ENCODE measurements around the gene CAPN12.

CAPN12 gene

DNA sequence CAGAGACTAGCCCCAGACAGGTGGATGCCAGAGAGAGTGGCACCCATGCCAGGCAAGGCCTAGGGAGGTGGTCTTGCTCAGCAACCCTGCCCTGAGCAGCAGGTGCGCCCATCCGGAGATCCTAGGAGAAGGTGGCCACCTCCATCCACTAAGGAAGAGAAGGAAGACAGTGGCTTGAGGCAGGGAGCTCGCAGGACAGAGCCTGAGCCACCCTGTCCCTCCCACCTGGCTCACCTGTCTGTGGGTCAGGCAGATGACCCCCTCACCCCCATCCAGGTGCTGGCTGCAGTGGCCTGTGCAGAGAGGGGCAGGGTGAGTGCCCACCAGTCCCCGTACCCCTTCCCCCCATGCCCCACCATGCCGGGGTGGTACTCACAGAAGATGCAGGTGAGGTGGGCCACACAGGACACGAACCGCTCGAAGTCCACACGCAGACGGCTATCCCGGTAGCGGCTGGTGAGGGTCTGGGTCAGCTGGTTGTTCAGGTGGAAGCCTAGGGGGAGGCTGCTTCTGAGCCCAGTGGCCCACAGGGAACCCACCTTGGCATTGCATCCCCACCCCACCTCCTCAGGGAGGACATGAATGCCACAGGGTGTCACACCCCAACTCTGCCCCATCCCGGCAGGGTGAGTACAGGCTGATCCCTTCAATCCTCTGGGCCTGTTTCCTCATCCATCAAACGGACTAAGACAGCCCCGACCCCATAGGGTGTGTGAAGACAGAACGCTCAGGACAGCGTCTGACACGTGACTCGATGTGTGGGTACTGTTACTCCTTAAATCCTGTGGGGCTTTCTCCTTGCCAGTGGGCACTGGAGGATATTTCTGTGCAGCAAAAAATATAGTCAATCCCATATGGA is 13.3 kb downstream of the CAPN12 start:
- H3K27me3 Mint-ChIP-seq: no peaks in the 10 kb centered on the region
- no peak overlapping the region for H3K4me3 Mint-ChIP-seq
- DNase-seq (no peak), ATAC-seq (replicated peaks) (no peak)
- no peaks in the 10 kb centered on the region for H3K9me3 Mint-ChIP-seq
- peaks cover 54% of the 10 kb centered on the region in 2 donors for H3K4me1 Mint-ChIP-seq (ENCODE audit: low read depth in 2 of 2)
- H3K27ac Mint-ChIP-seq: peak overlapping the region; percentile 35 to 88
- H3K36me3 Mint-ChIP-seq (ENCODE audit: insufficient read depth): peaks cover 62% of the 10 kb centered on the region

- H3K36me3 Mint-ChIP-seq (ENCODE audit: insufficient read depth): peaks cover 63% of the 10 kb centered on the region
- ATAC-seq (replicated peaks): no peak
- peak overlapping the region in 1 of 2 donors; percentile 88 for H3K27ac Mint-ChIP-seq
- no peak for DNase-seq
- peaks cover 55% of the 10 kb centered on the region in 2 donors for H3K4me1 Mint-ChIP-seq (ENCODE audit: low read depth in 2 of 2)
- H3K9me3 Mint-ChIP-seq: no peaks in the 10 kb centered on the region
- no peak overlapping the region for H3K4me3 Mint-ChIP-seq
- H3K27me3 Mint-ChIP-seq: no peaks in the 10 kb centered on the region
Observed at GRCh38 chr19:38730470-38730730, 13.9 kb downstream of the CAPN12 start.

DNA sequence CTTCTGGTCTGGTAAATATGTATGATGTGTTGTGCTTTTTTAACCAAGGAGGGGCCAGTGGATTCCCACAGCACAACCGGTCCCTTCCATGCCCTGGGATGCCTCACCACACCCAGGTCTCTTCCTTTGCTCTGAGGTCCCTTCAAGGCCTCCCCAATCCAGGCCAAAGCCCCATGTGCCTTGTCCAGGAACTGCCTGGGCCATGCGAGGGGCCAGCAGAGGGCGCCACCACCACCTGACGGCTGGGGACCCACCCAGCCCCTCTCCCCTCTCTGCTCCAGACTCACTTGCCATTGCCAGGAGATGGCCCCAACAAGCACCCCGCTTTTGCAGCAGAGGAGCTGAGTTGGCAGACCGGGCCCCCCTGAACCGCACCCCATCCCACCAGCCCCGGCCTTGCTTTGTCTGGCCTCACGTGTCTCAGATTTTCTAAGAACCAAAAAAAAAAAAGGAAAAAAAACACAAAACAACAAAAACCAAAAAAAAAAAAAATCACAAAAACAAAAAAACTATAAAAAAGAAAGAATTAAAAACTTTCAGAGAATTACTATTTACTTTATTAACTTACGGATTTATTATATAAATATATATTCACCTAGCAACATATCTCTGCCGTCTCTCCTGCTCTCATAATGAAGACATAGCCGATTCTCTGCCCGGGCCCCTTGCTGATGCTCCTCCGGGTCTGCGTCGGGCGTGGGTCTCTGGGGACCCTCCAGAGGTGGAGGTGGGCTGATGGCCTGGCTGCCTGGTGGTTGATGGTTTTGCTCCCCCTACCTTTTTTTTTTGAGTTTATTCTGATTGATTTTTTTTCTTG is 14.4 kb downstream of the CAPN12 start:
- no peaks in the 10 kb centered on the region for H3K27me3 Mint-ChIP-seq
- ATAC-seq (replicated peaks): peak; percentile 36
- peaks cover 63% of the 10 kb centered on the region for H3K36me3 Mint-ChIP-seq (ENCODE audit: insufficient read depth)
- H3K27ac Mint-ChIP-seq: peak overlapping the region in 1 of 2 donors; percentile 88
- no peaks in the 10 kb centered on the region for H3K9me3 Mint-ChIP-seq
- peak; percentile 66 to 75 (median 68) for DNase-seq
- H3K4me3 Mint-ChIP-seq: peak overlapping the region in 1 of 2 donors; percentile 38
- peaks cover 52% of the 10 kb centered on the region in 2 donors for H3K4me1 Mint-ChIP-seq (ENCODE audit: low read depth in 2 of 2)

DNA sequence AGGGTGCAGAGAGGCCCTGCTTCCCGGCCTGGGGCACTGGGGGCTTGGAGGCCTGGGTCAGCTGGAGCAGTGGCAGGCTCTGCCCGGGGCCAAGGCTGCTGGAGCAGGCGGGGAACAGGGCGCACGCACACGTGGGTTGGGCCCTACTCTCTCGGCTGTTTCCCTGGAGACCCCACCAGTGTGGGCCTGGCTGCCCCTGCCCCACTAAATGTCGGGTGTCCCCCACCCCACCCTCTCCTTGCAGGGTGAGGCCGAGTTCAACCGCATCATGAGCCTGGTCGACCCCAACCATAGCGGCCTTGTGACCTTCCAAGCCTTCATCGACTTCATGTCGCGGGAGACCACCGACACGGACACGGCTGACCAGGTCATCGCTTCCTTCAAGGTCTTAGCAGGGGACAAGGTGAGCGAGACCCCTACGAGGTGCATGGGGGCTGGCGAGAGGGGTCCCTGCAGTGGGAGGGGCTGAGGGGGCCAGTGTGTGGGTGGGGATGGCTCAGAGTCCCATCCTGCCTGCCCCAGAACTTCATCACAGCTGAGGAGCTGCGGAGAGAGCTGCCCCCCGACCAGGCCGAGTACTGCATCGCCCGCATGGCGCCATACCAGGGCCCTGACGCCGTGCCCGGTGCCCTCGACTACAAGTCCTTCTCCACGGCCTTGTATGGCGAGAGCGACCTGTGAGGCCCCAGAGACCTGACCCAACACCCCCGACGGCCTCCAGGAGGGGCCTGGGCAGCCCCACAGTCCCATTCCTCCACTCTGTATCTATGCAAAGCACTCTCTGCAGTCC is 15.3 kb downstream of the CAPN12 start:
- H3K4me3 Mint-ChIP-seq: no peak overlapping the region
- peaks cover 43% of the 10 kb centered on the region in 2 donors for H3K4me1 Mint-ChIP-seq (ENCODE audit: low read depth in 2 of 2)
- H3K9me3 Mint-ChIP-seq: no peaks in the 10 kb centered on the region
- no peaks in the 10 kb centered on the region for H3K27me3 Mint-ChIP-seq
- H3K36me3 Mint-ChIP-seq (ENCODE audit: insufficient read depth): peaks cover 60% of the 10 kb centered on the region
- ATAC-seq (replicated peaks): no peak
- no peak for DNase-seq
- peak overlapping the region; percentile 55 to 64 for H3K27ac Mint-ChIP-seq

DNA sequence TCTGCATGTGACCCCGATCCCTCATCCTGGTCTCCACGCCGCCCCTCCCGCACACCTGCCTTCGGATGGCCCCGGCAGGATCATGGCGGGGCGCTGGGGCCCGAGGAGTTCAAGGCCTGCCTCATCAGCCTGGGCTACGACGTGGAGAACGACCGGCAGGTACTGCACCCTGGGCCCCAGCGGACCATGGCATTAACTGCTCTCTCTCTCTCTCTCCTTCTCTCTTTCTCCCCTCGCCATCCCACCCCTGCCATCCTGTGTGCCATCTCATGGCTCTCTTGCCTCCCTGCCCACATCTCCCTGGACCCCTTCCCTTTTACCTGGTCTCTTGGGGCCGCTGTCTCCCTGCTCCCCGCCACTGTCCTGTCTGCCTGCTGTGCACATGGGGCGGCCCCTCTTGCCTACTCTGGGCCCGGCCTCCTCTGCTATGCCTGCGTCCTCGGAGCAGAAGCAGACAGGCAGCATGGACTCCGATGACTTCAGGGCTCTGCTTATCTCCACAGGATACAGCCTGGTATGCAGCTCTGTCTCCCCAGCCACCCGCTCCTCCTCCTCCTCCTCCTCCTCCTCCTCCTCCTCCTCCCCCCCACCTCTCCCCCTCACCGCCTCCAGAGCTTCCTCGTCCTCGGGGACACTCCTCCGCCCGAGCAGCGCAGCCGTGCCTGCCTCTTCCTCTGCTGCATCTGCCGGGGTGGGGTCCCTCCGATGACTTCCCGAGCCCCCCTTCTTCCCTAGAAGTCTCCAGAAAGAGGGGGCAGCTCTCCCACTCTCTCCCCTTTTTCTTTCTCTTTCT is 16.2 kb downstream of the CAPN12 start:
- Mint-ChIP-seq H3K4me1 (ENCODE audit: low read depth in 2 of 2) (peaks cover 35% of the 10 kb centered on the region in 2 donors), H3K36me3 (ENCODE audit: insufficient read depth) (peaks cover 64% of the 10 kb centered on the region), H3K27me3 (no peaks in the 10 kb centered on the region), H3K27ac (peak overlapping the region; percentile 55 to 67), H3K9me3 (no peaks in the 10 kb centered on the region), H3K4me3 (no peak overlapping the region)
- ATAC-seq (replicated peaks) (no peak), DNase-seq (no peak)

DNA sequence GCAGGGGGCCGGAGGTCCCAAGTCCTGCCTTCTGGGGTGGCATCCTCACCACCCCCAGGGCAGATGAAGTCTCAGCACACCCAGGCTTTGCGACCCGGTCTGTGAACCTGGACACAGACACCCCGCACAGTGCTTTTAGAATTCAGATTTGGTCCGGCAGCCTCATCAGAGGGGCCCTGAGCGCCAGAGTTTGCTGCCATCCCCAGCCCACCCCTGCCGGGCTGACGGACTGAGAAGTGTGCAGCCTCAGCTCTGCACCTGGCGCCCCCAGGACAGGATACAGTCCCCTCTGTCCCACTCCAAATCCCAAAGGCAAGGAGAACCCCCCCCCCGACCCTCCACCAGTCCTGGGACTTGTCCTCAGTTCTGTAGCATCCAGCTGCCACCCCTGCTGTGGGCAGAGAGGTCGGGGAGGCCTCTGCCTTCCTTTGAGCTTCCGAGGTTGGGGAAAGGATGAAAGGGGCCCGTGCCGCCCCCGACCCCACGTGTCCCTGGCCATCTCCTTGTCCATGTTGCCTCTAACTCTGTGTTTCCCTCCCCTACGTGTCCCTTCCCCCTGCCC is 16.9 kb downstream of the CAPN12 start:
- no peak for DNase-seq
- Mint-ChIP-seq H3K4me1 (ENCODE audit: low read depth in 2 of 2) (peaks cover 30 to 31% of the 10 kb centered on the region in 2 donors), H3K36me3 (ENCODE audit: insufficient read depth) (peaks cover 64% of the 10 kb centered on the region), H3K27ac (peak overlapping the region; percentile 55 to 67), H3K27me3 (no peaks in the 10 kb centered on the region), H3K4me3 (peak overlapping the region in 1 of 2 donors; percentile 32), H3K9me3 (no peaks in the 10 kb centered on the region)
- no peak for ATAC-seq (replicated peaks)

DNA sequence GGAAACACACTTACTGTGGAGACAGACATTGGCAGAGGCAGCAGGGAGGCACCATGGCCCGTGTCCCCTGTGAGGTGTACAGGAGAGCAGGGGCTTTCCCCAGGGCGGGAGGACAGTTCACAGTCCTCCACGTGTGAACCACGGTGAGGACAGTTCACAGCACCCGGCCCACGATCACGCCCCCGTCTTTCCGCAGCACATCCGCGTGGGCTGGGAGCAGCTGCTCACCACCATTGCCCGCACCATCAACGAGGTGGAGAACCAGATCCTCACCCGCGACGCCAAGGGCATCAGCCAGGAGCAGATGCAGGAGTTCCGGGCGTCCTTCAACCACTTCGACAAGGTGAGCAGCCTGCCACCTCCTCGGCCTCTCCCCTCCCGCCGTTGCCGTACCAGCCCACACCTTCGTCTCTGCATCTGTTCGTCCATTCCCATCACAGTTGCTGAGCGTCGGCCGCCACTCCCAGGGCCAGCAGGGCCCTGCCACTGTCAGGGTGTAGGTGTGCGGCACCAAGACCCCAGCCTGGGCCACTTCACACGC is 17.4 kb downstream of the CAPN12 start:
- DNase-seq (peak in 2 of 3 experiments; percentile 49 to 52), ATAC-seq (replicated peaks) (peak; percentile 89)
- peak overlapping the region; percentile 8 to 32 for H3K4me3 Mint-ChIP-seq
- H3K27ac Mint-ChIP-seq: peak overlapping the region; percentile 71 to 91
- H3K27me3 Mint-ChIP-seq: no peaks in the 10 kb centered on the region
- peaks cover 24 to 25% of the 10 kb centered on the region in 2 donors for H3K4me1 Mint-ChIP-seq (ENCODE audit: low read depth in 2 of 2)
- no peaks in the 10 kb centered on the region for H3K9me3 Mint-ChIP-seq
- peaks cover 64% of the 10 kb centered on the region for H3K36me3 Mint-ChIP-seq (ENCODE audit: insufficient read depth)

DNA sequence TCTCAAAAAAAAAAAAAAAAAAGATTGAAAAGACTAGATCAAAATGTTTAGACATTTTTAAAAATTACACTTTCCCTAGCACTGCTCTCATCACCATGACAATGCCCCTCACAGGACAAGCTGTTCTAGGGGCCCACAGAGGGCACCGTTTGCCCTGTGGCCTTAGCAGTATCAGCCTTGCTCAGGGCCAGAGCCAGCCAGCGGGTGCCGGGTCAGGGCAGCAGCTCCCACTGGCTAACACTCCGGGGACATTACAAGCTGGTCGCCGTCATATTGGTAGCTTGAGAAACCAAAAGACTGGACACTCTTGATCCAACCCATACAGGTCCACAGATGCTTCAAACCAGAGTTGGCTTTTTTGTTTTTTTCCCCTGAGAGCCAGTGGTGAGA is 18.0 kb downstream of the CAPN12 start:
- Mint-ChIP-seq H3K4me3 (peak overlapping the region; percentile 8 to 32), H3K27ac (peak overlapping the region; percentile 71 to 91), H3K4me1 (ENCODE audit: low read depth in 2 of 2) (peaks cover 22% of the 10 kb centered on the region in 2 donors), H3K27me3 (no peaks in the 10 kb centered on the region), H3K36me3 (ENCODE audit: insufficient read depth) (peaks cover 64% of the 10 kb centered on the region), H3K9me3 (no peaks in the 10 kb centered on the region)
- ATAC-seq (replicated peaks) (peak; percentile 35), DNase-seq (no peak)

DNA sequence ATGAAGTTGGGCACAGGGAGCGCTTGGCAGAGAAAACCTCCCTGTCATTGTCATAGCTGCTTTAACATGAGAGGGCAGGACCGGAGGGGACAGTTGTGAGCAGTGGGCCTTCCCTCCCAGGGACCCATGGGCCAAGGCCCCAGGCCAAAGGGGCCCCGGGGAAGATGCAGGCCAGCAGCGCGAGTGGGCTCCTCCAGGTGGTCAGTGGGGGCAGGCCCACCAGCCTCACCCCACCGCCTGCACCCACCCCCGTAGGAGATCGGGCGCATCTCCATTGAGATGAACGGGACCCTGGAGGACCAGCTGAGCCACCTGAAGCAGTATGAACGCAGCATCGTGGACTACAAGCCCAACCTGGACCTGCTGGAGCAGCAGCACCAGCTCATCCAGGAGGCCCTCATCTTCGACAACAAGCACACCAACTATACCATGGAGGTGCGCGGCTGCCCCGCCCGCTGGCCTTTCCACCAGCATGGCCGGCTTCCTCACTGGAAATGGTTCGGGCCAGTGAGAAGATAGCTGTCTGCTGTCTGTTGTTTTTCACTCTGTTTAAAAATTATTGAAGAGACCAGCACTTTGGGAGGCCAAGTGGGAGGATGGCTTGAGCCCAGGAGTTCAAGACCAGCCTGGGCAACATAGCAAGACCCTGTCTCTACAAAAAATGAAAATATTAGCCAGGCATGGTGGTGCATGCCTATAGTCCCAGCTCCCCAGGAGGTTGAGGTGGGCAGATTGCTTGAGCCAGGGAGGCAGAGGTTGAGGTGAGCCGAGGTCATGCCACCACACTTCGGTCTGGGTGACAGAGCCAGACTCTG is 18.6 kb downstream of the CAPN12 start:
- no peaks in the 10 kb centered on the region for H3K27me3 Mint-ChIP-seq
- H3K4me3 Mint-ChIP-seq: peak overlapping the region; percentile 8 to 32
- DNase-seq (no peak), ATAC-seq (replicated peaks) (no peak)
- peaks cover 69% of the 10 kb centered on the region for H3K36me3 Mint-ChIP-seq (ENCODE audit: insufficient read depth)
- H3K9me3 Mint-ChIP-seq: no peaks in the 10 kb centered on the region
- peaks cover 22% of the 10 kb centered on the region in 2 donors for H3K4me1 Mint-ChIP-seq (ENCODE audit: low read depth in 2 of 2)
- H3K27ac Mint-ChIP-seq: peak overlapping the region; percentile 71 to 91

GRCh38 chr19:38723990-38724854 is 20.1 kb downstream of the CAPN12 start:
- H3K36me3 Mint-ChIP-seq (ENCODE audit: insufficient read depth): peaks cover 65% of the 10 kb centered on the region
- H3K27me3 Mint-ChIP-seq: no peaks in the 10 kb centered on the region
- H3K9me3 Mint-ChIP-seq: no peaks in the 10 kb centered on the region
- H3K27ac Mint-ChIP-seq: peak overlapping the region; percentile 54 to 91
- peaks cover 17% of the 10 kb centered on the region in 2 donors for H3K4me1 Mint-ChIP-seq (ENCODE audit: low read depth in 2 of 2)
- H3K4me3 Mint-ChIP-seq: no peak overlapping the region
- ATAC-seq (replicated peaks) (no peak), DNase-seq (no peak)

DNA sequence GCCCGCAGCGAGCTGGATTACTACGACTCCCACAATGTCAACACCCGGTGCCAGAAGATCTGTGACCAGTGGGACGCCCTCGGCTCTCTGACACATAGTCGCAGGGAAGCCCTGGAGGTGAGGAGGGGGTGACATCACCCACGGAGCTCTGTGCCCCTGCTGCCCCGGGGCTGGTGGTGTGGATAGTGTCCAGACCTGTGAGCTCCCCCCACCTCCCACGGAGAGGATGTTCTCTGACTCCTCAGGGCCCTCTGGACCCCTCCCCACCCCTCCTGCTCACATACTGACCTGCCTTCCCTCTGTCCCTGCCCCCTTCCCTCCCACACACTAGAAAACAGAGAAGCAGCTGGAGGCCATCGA is 20.7 kb downstream of the CAPN12 start:
- Mint-ChIP-seq H3K27ac (peak overlapping the region; percentile 23 to 54), H3K4me1 (ENCODE audit: low read depth in 2 of 2) (peaks cover 16 to 17% of the 10 kb centered on the region in 2 donors)

More for the DNA sequence above, 20.7 kb downstream of the CAPN12 start:
- no peaks in the 10 kb centered on the region for H3K27me3 Mint-ChIP-seq
- no peak for DNase-seq
- no peak for ATAC-seq (replicated peaks)
- no peaks in the 10 kb centered on the region for H3K9me3 Mint-ChIP-seq
- peaks cover 63% of the 10 kb centered on the region for H3K36me3 Mint-ChIP-seq (ENCODE audit: insufficient read depth)
- no peak overlapping the region for H3K4me3 Mint-ChIP-seq

Data from effector memory CD8-positive, alpha-beta T cell (primary cell).